ENCODE results near the gene SPDYE16.
"Not testable (repeated sequence)": the region's sequence is repeated elsewhere in the genome, so short reads cannot be mapped to it uniquely, and the experiment has no call there.

The SPDYE16 gene

DNA sequence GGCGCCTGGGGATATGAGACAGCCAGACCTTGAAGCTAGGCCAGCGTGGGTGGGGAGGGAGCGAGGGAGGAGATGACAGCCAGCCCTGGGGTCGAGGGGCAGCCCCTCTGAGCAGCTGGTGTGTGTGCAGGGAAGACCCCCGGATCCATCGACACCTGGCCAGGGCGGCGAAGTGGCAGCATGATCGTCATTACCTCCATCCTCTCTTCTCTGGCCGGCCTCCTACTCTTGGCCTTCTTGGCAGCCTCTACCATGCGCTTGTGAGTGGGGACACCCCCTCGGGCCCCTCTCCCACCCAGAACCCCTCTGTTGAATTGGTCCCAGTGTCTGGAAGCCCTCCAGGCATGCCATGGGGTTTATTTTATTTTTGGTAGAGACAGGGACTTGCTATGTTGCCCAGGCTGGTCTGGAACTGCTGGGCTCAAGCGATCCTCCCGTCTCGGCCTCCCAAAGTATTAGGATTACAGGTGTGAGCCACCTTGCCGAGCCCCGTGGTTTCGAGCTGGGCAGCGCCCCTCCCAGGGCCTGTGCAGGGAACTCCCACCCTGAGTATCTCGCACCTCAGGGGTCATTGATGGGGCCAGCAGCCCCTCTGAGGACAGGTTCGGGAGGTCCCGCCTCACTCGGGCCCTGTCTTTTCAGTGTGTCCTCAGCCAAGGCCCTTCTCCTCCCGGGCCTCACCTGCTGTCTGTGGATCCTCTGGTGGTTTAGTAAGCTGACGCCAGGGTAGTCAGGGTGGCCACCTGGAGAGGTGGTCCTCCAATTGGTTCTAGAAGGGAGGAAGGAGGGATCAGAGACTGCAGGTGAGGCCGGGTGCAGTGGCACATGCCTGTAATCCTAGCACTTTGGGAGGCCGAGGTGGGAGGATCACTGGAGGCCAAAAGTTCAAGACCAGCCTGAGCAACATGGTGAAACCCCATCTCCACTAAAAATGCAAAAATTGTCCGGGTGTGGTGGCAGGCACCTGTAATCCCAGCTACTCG lies 29.0 kb downstream of the SPDYE16 start:
- POLR2A ChIA-PET: no interaction called here
- DNase-seq (ENCODE audit: extremely low spot score): peak; percentile 2
- CTCF ChIA-PET: no interaction called here
- TF ChIP-seq LEF1 (IDR thresholded peaks at IDR 0.05; ENCODE audit: borderline replicate concordance) (no peak), L3MBTL2 (conservative IDR thresholded peaks at IDR 0.05) (no peak), BHLHE40 (IDR thresholded peaks at IDR 0.05; ENCODE audit: borderline replicate concordance) (no peak), ELF4 (IDR thresholded peaks at IDR 0.05) (no peak), FOXM1 (IDR thresholded peaks at IDR 0.05; ENCODE audit: borderline replicate concordance) (no peak), TARDBP (IDR thresholded peaks at IDR 0.05) (no peak), FOXK2 (IDR thresholded peaks at IDR 0.05) (no peak), HDGF (IDR thresholded peaks at IDR 0.05; ENCODE audit: borderline replicate concordance) (no peak), NFRKB (IDR thresholded peaks at IDR 0.05) (no peak), ARNT (IDR thresholded peaks at IDR 0.05) (no peak), SUZ12 (IDR thresholded peaks at IDR 0.05) (no peak), CTBP1 (IDR thresholded peaks at IDR 0.05; ENCODE audit: borderline replicate concordance) (no peak), SP1 (IDR thresholded peaks at IDR 0.05) (no peak), ZNF384 (IDR thresholded peaks at IDR 0.05) (no peak), FOXA1 (IDR thresholded peaks at IDR 0.05) (no peak)
- TF ChIP-seq, protein P1, sequence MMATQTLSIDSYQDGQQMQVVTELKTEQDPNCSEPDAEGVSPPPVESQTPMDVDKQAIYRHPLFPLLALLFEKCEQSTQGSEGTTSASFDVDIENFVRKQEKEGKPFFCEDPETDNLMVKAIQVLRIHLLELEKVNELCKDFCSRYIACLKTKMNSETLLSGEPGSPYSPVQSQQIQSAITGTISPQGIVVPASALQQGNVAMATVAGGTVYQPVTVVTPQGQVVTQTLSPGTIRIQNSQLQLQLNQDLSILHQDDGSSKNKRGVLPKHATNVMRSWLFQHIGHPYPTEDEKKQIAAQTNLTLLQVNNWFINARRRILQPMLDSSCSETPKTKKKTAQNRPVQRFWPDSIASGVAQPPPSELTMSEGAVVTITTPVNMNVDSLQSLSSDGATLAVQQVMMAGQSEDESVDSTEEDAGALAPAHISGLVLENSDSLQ (IDR thresholded peaks at IDR 0.05): no peak

- peak; percentile 47 for DNase-seq (ENCODE audit: extremely low spot score)
- POLR2A ChIA-PET: no interaction called here
- CTCF ChIA-PET: no interaction called here
- no peak for TF ChIP-seq BHLHE40 (IDR thresholded peaks at IDR 0.05; ENCODE audit: borderline replicate concordance)
- TF ChIP-seq ZNF384 (IDR thresholded peaks at IDR 0.05): no peak
- TF ChIP-seq SUZ12 (IDR thresholded peaks at IDR 0.05): no peak
- no peak for TF ChIP-seq HDGF (IDR thresholded peaks at IDR 0.05; ENCODE audit: borderline replicate concordance)
- no peak for TF ChIP-seq NFRKB (IDR thresholded peaks at IDR 0.05)
- no peak for TF ChIP-seq ELF4 (IDR thresholded peaks at IDR 0.05)
- TF ChIP-seq SP1 (IDR thresholded peaks at IDR 0.05): no peak
- TF ChIP-seq CTBP1 (IDR thresholded peaks at IDR 0.05; ENCODE audit: borderline replicate concordance): no peak
- no peak for TF ChIP-seq L3MBTL2 (conservative IDR thresholded peaks at IDR 0.05)
- TF ChIP-seq, protein P1 (IDR thresholded peaks at IDR 0.05): no peak
- no peak for TF ChIP-seq LEF1 (IDR thresholded peaks at IDR 0.05; ENCODE audit: borderline replicate concordance)
- no peak for TF ChIP-seq FOXK2 (IDR thresholded peaks at IDR 0.05)
- no peak for TF ChIP-seq ARNT (IDR thresholded peaks at IDR 0.05)
- TF ChIP-seq TARDBP (IDR thresholded peaks at IDR 0.05): no peak
- no peak for TF ChIP-seq FOXA1 (IDR thresholded peaks at IDR 0.05)
- no peak for TF ChIP-seq FOXM1 (IDR thresholded peaks at IDR 0.05; ENCODE audit: borderline replicate concordance)
Observed at GRCh38 chr7:76512941-76513816, 29.9 kb downstream of the SPDYE16 start.

DNA sequence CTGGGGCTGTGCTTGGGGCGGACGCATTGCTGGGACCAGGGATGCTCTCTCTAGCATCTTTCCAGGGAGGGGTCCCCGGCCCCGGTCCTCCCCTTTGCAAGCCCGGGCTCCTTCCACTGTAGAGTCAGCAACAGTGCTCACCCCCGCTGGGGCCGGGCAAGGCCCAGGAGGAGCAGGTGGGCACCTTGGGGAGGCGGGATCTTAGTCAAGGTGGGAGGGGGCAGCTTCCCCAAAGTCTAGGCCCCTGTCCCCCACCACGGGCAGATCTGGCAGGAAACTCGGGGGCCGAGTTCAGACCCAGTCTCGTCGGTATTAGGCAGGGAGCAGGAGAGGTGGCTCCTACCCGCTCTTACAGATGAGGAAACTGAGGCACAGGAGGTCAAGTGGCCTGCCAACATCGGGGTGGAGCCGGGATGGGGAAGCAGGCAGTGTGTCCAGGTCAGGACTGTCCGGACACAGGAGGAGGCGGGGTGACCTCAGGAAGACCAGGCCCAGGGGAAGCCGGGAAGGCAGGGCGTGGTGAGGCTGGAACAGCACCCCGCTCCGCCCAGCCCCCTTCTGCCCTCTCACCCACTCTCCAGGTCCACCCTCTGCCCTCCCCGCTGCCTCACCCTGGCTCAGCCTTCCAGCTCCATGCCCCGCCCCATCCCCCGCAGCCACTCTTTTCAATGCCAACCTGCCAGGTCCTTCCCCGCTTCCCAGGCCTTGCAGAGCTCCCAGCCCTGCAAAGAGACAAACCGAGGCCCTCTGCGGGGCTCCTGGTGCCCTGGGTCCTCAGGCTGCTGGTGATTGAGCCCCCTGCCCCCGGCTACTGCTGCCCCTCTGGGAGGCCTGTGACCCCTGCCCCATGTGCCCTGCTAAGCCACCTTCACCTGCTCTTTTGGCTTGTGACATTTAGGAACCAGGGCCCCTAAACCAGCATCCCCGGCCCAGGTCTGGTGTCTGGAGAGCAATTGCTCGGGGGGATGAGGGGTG lies 30.9 kb downstream of the SPDYE16 start:
- CTCF ChIA-PET; POLR2A ChIA-PET; DNase-seq (ENCODE audit: extremely low spot score): not testable (repeated sequence)

GRCh38 chr7:76511200-76511910 lies 31.7 kb downstream of the SPDYE16 start:
- DNase-seq (ENCODE audit: extremely low spot score); CTCF ChIA-PET; POLR2A ChIA-PET: not testable (repeated sequence)

DNA sequence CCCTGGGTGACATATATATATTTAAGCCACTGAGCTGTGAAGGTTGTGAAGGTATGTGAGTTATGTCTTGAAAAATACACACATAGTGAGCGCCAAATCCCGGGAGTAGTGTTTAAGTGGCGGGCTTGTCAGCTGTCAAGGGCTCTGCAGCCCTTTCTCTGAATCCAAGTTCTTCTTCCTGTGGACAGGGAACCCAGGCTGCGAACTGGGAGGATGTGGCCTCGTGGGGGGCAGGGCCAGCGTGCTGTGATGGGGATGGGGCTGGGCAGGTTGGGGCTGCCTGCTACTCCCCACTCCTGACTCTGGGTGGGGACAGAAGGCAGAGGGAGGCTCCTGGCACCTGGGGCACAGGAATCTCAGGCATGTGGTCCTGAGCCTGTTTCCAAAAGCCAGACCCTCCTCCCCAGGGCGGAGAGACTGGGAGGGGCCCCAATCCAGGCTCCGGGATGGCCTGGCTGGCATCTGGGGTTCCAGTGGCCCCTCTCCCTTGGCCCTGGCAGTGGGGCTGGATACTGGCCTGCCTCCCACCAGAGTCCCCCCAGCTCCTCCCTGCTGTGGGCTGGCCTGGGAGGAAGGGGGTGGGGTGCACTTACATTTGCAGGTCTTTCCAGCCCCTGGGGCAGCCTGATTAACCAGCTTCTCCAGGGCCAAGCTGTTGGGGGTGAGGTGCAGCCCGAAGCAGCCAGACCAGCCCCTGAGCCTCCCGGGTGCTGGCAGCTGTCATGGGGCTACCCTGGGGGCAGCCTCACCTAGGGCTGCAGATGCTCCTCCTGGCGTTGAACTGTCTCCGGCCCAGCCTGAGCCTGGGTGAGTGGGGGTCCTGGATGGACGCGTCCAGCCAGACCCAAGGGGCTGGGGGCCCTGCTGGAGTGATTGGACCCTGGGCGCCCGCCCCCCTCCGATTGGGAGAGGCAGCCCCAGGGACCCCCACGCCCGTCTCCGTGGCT lies 32.9 kb downstream of the SPDYE16 start, which contains the start of gene UPK3B:
Gene UPK3B, plus strand, starts transcription at position 622 of the 947 bp plus-strand sequence. Its CDS starts 101 bp downstream, at position 723.
- CTCF ChIA-PET: no interaction called here
- peak; percentile 10 for DNase-seq (ENCODE audit: extremely low spot score)
- POLR2A ChIA-PET: no interaction called here

More for the DNA sequence above, 32.9 kb downstream of the SPDYE16 start, which contains the start of gene UPK3B:
- TF ChIP-seq HDGF (IDR thresholded peaks at IDR 0.05; ENCODE audit: borderline replicate concordance) (no peak), NFRKB (IDR thresholded peaks at IDR 0.05) (no peak), TARDBP (IDR thresholded peaks at IDR 0.05) (no peak), SUZ12 (IDR thresholded peaks at IDR 0.05) (no peak), ZNF384 (IDR thresholded peaks at IDR 0.05) (no peak), FOXK2 (IDR thresholded peaks at IDR 0.05) (no peak), LEF1 (IDR thresholded peaks at IDR 0.05; ENCODE audit: borderline replicate concordance) (no peak), FOXA1 (IDR thresholded peaks at IDR 0.05) (no peak), ELF4 (IDR thresholded peaks at IDR 0.05) (no peak), L3MBTL2 (conservative IDR thresholded peaks at IDR 0.05) (no peak), ARNT (IDR thresholded peaks at IDR 0.05) (no peak), CTBP1 (IDR thresholded peaks at IDR 0.05; ENCODE audit: borderline replicate concordance) (no peak), FOXM1 (IDR thresholded peaks at IDR 0.05; ENCODE audit: borderline replicate concordance) (no peak), SP1 (IDR thresholded peaks at IDR 0.05) (no peak)
- TF ChIP-seq, protein P1 (IDR thresholded peaks at IDR 0.05): no peak

All from HEK293T (cell line).